K562 (cell line): ENCODE measurements around the gene MIB2. TPM values are rescaled to one million over a fixed set of nuclear protein-coding genes. Genes with fewer than 3 reads are reported as not detected.

Experiments
- ATAC-seq: fragments of 200-7000 bp; cut with Tn5 transposase; 3 replicates; pipeline ENCODE4 v1.9.1; 2020; ENCODE audit warnings: moderate library complexity
- BruUV-seq: library from RNA; stranded (reverse); fragments of 400-500 nt; replicated peaks from 2 replicates; lab custom pipeline; 2021; lab: Mats Ljungman, UMichigan
- CTCF ChIA-PET: fragments of 300-600 bp; formaldehyde crosslinking; extraction: SDS; loops from one replicate; lab custom pipeline; 2021; ENCODE audit warnings: low intra/inter-chr PET ratio; lab: Yijun Ruan, JAX
- POLR2A ChIA-PET: fragments of 300-600, 350-650 bp; sonication (Branson Sonifier 250); formaldehyde crosslinking; extraction: SDS; loops from one replicate; lab custom pipeline; 2021; ENCODE audit warnings: antibody characterized with exemption, inconsistent platforms; lab: Yijun Ruan, JAX
- DNase-seq, 4 experiments: peaks; one replicate each; pipeline versions ENCODE4 v3.0.0 to v3.0.0-alpha.2; 2011 to 2018; ENCODE audit warnings: low spot score in 3 of 4, mixed read lengths in 3 of 4; ENCODE audit errors: extremely low read depth in 1 of 4
- FAIRE-seq: peaks from 2 replicates; lab custom pipeline; 2011; peaks lifted over from hg19 to GRCh38; lab: Jason Lieb, UNC
- H2AFZ ChIP-seq: 2 replicates; pipeline ENCODE4 v1.6.0; 2011; ENCODE audit warnings: low read depth, low read length, control low read depth, inconsistent platforms
- H3K27ac ChIP-seq: fragments of 200-600 bp; 3 replicates; pipeline ENCODE4 v1.8.0; 2011; ENCODE audit warnings: low read depth, mild to moderate bottlenecking, control low read depth, inconsistent platforms, low read length, moderate library complexity, mixed read lengths; ENCODE audit errors: extremely low read depth
- H3K27me3 ChIP-seq, 2 experiments: fragments of 300-600 bp in 1 of 2; 2 replicates in 1 of 2; 3 replicates in 1 of 2; pipeline versions ENCODE4 v1.6.0 to v1.8.0; 2011; ENCODE audit warnings: inconsistent platforms in 2 of 2, low read length in 2 of 2, mild to moderate bottlenecking in 1 of 2, mixed read lengths in 1 of 2, moderate library complexity in 1 of 2; ENCODE audit not compliant: control insufficient read depth in 2 of 2, insufficient read depth in 2 of 2
- H3K36me3 ChIP-seq: fragments of 300-600 bp; 3 replicates; pipeline ENCODE4 v1.8.0; 2011; ENCODE audit warnings: mild to moderate bottlenecking, low read length, inconsistent platforms; ENCODE audit not compliant: control insufficient read depth, insufficient read depth
- H3K4me1 ChIP-seq, 2 experiments: fragments of 200-600 bp in 1 of 2; replicated peaks in 1 of 2; 2 replicates in 1 of 2; 3 replicates in 1 of 2; pipeline versions ENCODE4 v1.5.1 to v1.8.0; 2011; ENCODE audit warnings: inconsistent platforms in 2 of 2, low read length in 2 of 2, mild to moderate bottlenecking in 1 of 2, mixed read lengths in 1 of 2, moderate library complexity in 1 of 2; ENCODE audit not compliant: control insufficient read depth in 2 of 2, insufficient read depth in 2 of 2
- H3K4me2 ChIP-seq: 2 replicates; pipeline ENCODE4 v1.6.1; 2011; ENCODE audit warnings: low read length, control low read depth, inconsistent platforms, mixed read lengths; ENCODE audit not compliant: insufficient read depth
- H3K4me3 ChIP-seq: fragments of 200-600 bp; sonication (generic), shearing (Covaris generic); 2 replicates; pipeline ENCODE4 v1.5.1; 2016; ENCODE audit warnings: control low read depth, inconsistent platforms
- H3K79me2 ChIP-seq: fragments of 200-600 bp; 3 replicates; pipeline ENCODE4 v1.8.0; 2011; ENCODE audit warnings: low read length, inconsistent platforms; ENCODE audit not compliant: control insufficient read depth, insufficient read depth
- H3K9ac ChIP-seq, 2 experiments: 2 replicates each; pipeline versions ENCODE4 v1.6.0 to v1.6.1; 2011; ENCODE audit warnings: low read depth in 2 of 2, low read length in 2 of 2, control low read depth in 1 of 2, inconsistent platforms in 1 of 2, mild to moderate bottlenecking in 1 of 2, mixed read lengths in 1 of 2; ENCODE audit not compliant: insufficient read depth in 1 of 2
- H3K9me1 ChIP-seq: one replicate; pipeline ENCODE4 v1.6.0; 2011; ENCODE audit warnings: inconsistent platforms, mild to moderate bottlenecking, low read length, moderate library complexity; ENCODE audit not compliant: control insufficient read depth, insufficient read depth
- H3K9me3 ChIP-seq: replicated peaks from 2 replicates; pipeline ENCODE4 v1.5.1; 2011; ENCODE audit warnings: low read depth, low read length, inconsistent platforms; ENCODE audit not compliant: control insufficient read depth, insufficient read depth
- H4K20me1 ChIP-seq: replicated peaks from 2 replicates; pipeline ENCODE4 v1.6.1; 2011; ENCODE audit warnings: low read length, inconsistent platforms, mixed read lengths; ENCODE audit not compliant: control insufficient read depth, insufficient read depth
- ZNF282 ChIP-seq: sonication (generic); formaldehyde crosslinking; IDR thresholded peaks from 2 replicates; pipeline ENCODE4 v1.8.1; 2023; ENCODE audit warnings: missing genetic modification reagents
- WGBS: fragments of 100-300 bp; shearing (Covaris generic); methylation state at CpG from one replicate; pipeline ENCODE4 v1.1.6; 2016; ENCODE audit warnings: low coverage, mixed read lengths; ENCODE audit not compliant: insufficient coverage; ENCODE audit errors: missing lambda C conversion rate; 5-methylcytosine and 5-hydroxymethylcytosine counted together
- in situ Hi-C: fragments of 300-500 bp; cut with MboI; formaldehyde crosslinking; loops from 4 replicates; pipeline ENCODE4 v1.15.0; 2018; ENCODE audit warnings: inconsistent platforms, mixed read lengths
- intact Hi-C: fragments of 100-400 bp; cut with micrococcal nuclease; formaldehyde crosslinking; loops from 2 replicates; pipeline ENCODE4 v1.14.2; 2022
- polyA plus RNA-seq, 8 experiments: library from polyadenylated mRNA; depleted of rRNA in 4 of 8; stranded (reverse) in 5 of 8; unstranded in 3 of 8; fragments of >200 nt; fragmentation: Nextera tagmentation in 2 of 8; fragmentation: Illumina TruSeq in 1 of 8; extraction: Ambion mirVana in 2 of 8; extraction: Trizol in 1 of 8; gene quantifications; 2 replicates each; pipeline versions ENCODE4 v1.2.1 to v1.2.3, GENCODE V29; 2011 to 2014; ENCODE audit warnings: inconsistent platforms in 1 of 8, missing spikeins in 1 of 8
- total RNA-seq, 7 experiments: library from RNA; depleted of rRNA in 6 of 7; stranded (reverse); fragments of >200 nt in 6 of 7; fragmentation: Illumina TruSeq in 2 of 7; extraction: Trizol in 2 of 7; gene quantifications; 2 replicates each; pipeline versions ENCODE4 v1.2.1 to v1.2.3, GENCODE V29; 2011 to 2021; ENCODE audit warnings: low replicate concordance in 1 of 7
- TF ChIP-seq, protein P1 (sequence below): sonication (generic); formaldehyde crosslinking; IDR thresholded peaks from 2 replicates; pipeline ENCODE4 v1.8.0; 2023; ENCODE audit warnings: mild to moderate bottlenecking, missing genetic modification reagents

MIB2 gene
- total and polyA plus RNA-seq, 9 of the 15 experiments (the other 6 are each of a cell fraction or from before 2014, with no cell fraction given) = 0.04 to 17.0 (median 4.9) TPM; not detected in 1

DNA sequence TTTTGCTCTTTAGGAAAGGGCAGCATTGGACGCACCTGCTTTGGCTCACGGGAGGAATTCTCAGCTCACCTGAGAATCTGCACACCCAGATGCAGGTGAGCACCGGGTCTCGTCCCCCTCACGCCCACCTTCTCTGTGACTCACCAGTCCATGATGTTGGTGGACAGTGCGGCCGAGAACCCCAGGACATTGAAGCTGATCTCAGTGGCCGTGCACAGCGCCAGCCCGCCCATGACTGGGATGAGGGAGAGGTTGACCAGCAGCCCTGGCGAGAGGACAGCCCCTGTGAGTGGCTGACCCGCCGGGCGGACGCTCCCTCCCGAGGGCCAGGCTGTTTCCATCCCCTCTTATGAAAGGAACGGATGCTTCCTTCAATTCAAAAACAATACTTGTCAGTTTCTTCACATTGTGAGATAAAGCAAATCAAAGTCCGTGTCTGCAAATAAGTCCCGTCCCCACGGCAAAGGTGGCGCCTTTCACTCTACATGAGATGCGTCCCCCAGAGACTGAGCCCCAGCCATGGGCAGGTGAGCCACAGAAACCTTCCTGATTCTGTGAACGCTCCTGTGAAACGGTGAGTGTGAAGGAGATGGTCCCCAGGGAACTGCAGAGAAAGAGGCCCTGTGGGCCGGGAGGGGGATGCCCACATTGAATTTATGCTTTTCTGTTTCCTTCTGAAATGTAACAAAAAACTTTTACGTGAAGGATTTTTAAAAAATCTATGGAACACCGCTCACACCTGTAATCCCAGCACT lies 56.2 kb downstream of the MIB2 start:
- H3K9me3 ChIP-seq = no peaks in the 10 kb centered on the region; the same call in 1 of the 2 replicates
- ChIA-PET POLR2A (interaction anchor here (0.5 to 1.0 kb wide), 2 partner anchors 12 to 272 kb away, joined by 3 read pairs; no protein-coding TSS in a partner anchor), CTCF (no interaction called here)
- intact Hi-C loops = no loop called here
- WGBS = 89% methylated on average over 27 of the region's 27 CpGs
- BruUV-seq = no TSS peak
- FAIRE-seq (no peak), ATAC-seq (no peak), DNase-seq (peak in 2 of 4 experiments; percentile 8)
- TF ChIP-seq, protein P1, sequence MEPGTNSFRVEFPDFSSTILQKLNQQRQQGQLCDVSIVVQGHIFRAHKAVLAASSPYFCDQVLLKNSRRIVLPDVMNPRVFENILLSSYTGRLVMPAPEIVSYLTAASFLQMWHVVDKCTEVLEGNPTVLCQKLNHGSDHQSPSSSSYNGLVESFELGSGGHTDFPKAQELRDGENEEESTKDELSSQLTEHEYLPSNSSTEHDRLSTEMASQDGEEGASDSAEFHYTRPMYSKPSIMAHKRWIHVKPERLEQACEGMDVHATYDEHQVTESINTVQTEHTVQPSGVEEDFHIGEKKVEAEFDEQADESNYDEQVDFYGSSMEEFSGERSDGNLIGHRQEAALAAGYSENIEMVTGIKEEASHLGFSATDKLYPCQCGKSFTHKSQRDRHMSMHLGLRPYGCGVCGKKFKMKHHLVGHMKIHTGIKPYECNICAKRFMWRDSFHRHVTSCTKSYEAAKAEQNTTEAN (CRISPR knock-in tag) = no peak
- TF ChIP-seq ZNF282 = 0 out of 2 replicates have a peak, but pooled peaks have one; percentile 24
- no peak overlapping the region for H3K27ac ChIP-seq
- peaks cover 3% of the 10 kb centered on the region for H3K9me1 ChIP-seq
- H3K79me2 ChIP-seq = no peaks in the 10 kb centered on the region
- in situ Hi-C loops = no loop called here
- H2AFZ ChIP-seq = no peak overlapping the region
- H3K36me3 ChIP-seq = peaks cover 26% of the 10 kb centered on the region; the same call in 2 of the 3 replicates
- H4K20me1 ChIP-seq = no peaks in the 10 kb centered on the region
- peaks cover 0 to 4% of the 10 kb centered on the region in 2 experiments; a peak in 1 of 5 replicates for H3K4me1 ChIP-seq
- no peaks in the 10 kb centered on the region for H3K27me3 ChIP-seq
- H3K9ac ChIP-seq = no peak overlapping the region
- no peak overlapping the region for H3K4me3 ChIP-seq
- no peak overlapping the region for H3K4me2 ChIP-seq
